Measurements from ENCODE around the gene GLIPR1. TPM values are rescaled to one million over a fixed set of nuclear protein-coding genes. Genes with fewer than 3 reads are reported as not detected.

The GLIPR1 gene
- total and polyA plus RNA-seq, 8 donors: 12.4 to 68.2 (median 13.8) TPM

DNA sequence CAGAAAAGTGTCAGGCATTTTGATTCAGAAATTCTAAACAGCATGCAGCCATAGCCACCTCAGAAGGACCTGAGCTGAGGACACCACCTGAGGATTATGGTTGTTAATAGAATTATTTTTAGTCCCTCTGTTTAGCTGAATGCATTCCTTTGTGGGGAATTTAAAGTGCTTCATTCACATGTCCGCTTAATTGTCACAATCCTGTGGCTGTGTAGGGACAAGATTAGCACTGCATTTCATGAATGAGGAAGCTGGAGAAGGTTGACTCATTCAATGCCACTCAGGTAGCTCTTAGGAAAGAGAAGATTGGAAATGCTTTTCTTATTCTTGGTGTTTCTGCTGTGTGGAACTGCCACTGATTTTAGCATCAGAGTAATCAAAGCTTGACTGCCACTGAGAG is 72.8 kb downstream of the GLIPR1 start:
- TF ChIP-seq, protein P1, sequence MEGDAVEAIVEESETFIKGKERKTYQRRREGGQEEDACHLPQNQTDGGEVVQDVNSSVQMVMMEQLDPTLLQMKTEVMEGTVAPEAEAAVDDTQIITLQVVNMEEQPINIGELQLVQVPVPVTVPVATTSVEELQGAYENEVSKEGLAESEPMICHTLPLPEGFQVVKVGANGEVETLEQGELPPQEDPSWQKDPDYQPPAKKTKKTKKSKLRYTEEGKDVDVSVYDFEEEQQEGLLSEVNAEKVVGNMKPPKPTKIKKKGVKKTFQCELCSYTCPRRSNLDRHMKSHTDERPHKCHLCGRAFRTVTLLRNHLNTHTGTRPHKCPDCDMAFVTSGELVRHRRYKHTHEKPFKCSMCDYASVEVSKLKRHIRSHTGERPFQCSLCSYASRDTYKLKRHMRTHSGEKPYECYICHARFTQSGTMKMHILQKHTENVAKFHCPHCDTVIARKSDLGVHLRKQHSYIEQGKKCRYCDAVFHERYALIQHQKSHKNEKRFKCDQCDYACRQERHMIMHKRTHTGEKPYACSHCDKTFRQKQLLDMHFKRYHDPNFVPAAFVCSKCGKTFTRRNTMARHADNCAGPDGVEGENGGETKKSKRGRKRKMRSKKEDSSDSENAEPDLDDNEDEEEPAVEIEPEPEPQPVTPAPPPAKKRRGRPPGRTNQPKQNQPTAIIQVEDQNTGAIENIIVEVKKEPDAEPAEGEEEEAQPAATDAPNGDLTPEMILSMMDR (IDR thresholded peaks at IDR 0.05): no peak
- no peaks in the 10 kb centered on the region for H3K9me3 ChIP-seq
- peaks cover 9 to 10% of the 10 kb centered on the region in 2 donors for H3K4me1 ChIP-seq
- ATAC-seq (peak; percentile 87), DNase-seq (no peak)
- intact Hi-C loops (cut with DNase I): no loop called here
- no peak overlapping the region for H3K27ac ChIP-seq
- no peaks in the 10 kb centered on the region for H3K27me3 ChIP-seq
- H3K4me3 ChIP-seq: no peak overlapping the region
- no peaks in the 10 kb centered on the region for H3K36me3 ChIP-seq

Other genes starting within 250 kb of the GLIPR1 start
- 1 to 10 TPM; 7.2 to 9.8 TPM for gene CAPS2, start 150.4 kb upstream of the GLIPR1 start, total RNA-seq
- gene CAPS2, start 150.4 kb upstream of the GLIPR1 start, polyA plus RNA-seq (ENCODE audit: insufficient read length in 6 of 6): 1 to 10 TPM; 5.2 to 9.6 (median 8.2) TPM
- not detected for gene GLIPR1L1, start 146.1 kb upstream of the GLIPR1 start, total RNA-seq
- 1 to 10 TPM in 1 of 6 donors, under 1 TPM in 4, not detected in 1; 0.21 to 1.1 (median 0.75) TPM for gene GLIPR1L1, start 146.1 kb upstream of the GLIPR1 start, polyA plus RNA-seq (ENCODE audit: insufficient read length in 6 of 6)
- 1 to 10 TPM in 1 of 2 donors, under 1 TPM in 1; 0.52 to 1.2 TPM for gene GLIPR1L2, start 89.7 kb upstream of the GLIPR1 start, total RNA-seq
- 1 to 10 TPM in 5 of 6 donors, under 1 TPM in 1; 0.98 to 3.0 (median 2.3) TPM for gene GLIPR1L2, start 89.7 kb upstream of the GLIPR1 start, polyA plus RNA-seq (ENCODE audit: insufficient read length in 6 of 6)
- gene KRR1, start 30.9 kb downstream of the GLIPR1 start, total RNA-seq: 10 to 100 TPM; 37.5 to 42.0 TPM
- 100 to 1,000 TPM in 1 of 6 donors, 10 to 100 TPM in 5; 73.8 to 101 (median 89.7) TPM for gene KRR1, start 30.9 kb downstream of the GLIPR1 start, polyA plus RNA-seq (ENCODE audit: insufficient read length in 6 of 6)